HCT116 (cell line): ENCODE measurements around the gene VPS45. TPM values are rescaled to one million over a fixed set of nuclear protein-coding genes. Genes with fewer than 3 reads are reported as not detected.
A peak's percentile ranks its signal among the peaks of the same experiment; 100 is the strongest.

ENCODE experiments used
- ATAC-seq: fragments of 200-7000 bp; cut with Tn5 transposase; 2 replicates; pipeline ENCODE4 v1.9.1; 2020; ENCODE audit warnings: mild to moderate bottlenecking, moderate library complexity
- BruUV-seq: library from RNA; stranded (reverse); fragments of 400-500 nt; replicated peaks from 2 replicates; lab custom pipeline; 2021; lab: Mats Ljungman, UMichigan
- CTCF ChIA-PET: fragments of 300-600 bp; sonication (Branson Sonifier 250); formaldehyde crosslinking; loops from one replicate; lab custom pipeline; 2021; ENCODE audit warnings: antibody characterized with exemption; lab: Charles Lee
- POLR2A ChIA-PET: fragments of 300-600, 350-600 bp; sonication (Branson Sonifier 250); formaldehyde crosslinking; loops from one replicate; lab custom pipeline; 2021; ENCODE audit warnings: antibody characterized with exemption; lab: Charles Lee
- RAD21 ChIA-PET, 2 experiments: fragments of 300-600 bp; sonication (Branson Sonifier 250); formaldehyde crosslinking; loops; one replicate each; lab custom pipeline; 2023; ENCODE audit warnings: low total read pairs in 2 of 2; ENCODE audit not compliant: uncharacterized antibody in 2 of 2, unreplicated experiment in 2 of 2, low non-redundant PET in 1 of 2; lab: Charles Lee
- DNase-seq: peaks from one replicate; pipeline ENCODE4 v3.0.0-alpha.2; 2010; ENCODE audit warnings: low read depth, low spot score
- H2AFZ ChIP-seq: fragments of 200-600 bp; shearing (Covaris generic), sonication (generic); 2 replicates; pipeline ENCODE4 v1.6.1; 2017; ENCODE audit warnings: low read depth, mixed run types, mixed read lengths, antibody characterized with exemption, low read length; ENCODE audit not compliant: poor library complexity, severe bottlenecking
- H3K27ac ChIP-seq: 2 replicates; pipeline ENCODE4 v1.5.1; 2012; ENCODE audit warnings: low read depth, low read length
- H3K27me3 ChIP-seq: fragments of 200-600 bp; sonication (generic); 2 replicates; pipeline ENCODE4 v1.6.1; 2016; ENCODE audit warnings: mixed run types, low read length, mixed read lengths; ENCODE audit not compliant: insufficient read depth
- H3K36me3 ChIP-seq, 2 experiments: fragments of 200-500 bp in 1 of 2; fragments of 200-600 bp in 1 of 2; sonication (Bioruptor generic) in 1 of 2; sonication (generic) in 1 of 2; 2 replicates each; pipeline versions ENCODE4 v1.5.1 to v1.6.1; 2014 to 2016; ENCODE audit warnings: low read length in 2 of 2, inconsistent platforms in 1 of 2, mixed read lengths in 1 of 2, mixed run types in 1 of 2; ENCODE audit not compliant: insufficient read depth in 2 of 2, control insufficient read depth in 1 of 2
- H3K4me1 ChIP-seq, 2 experiments: fragments of 200-600 bp in 1 of 2; sonication (generic) in 1 of 2; 2 replicates each; pipeline versions ENCODE4 v1.5.1 to v1.6.1; 2012 to 2017; ENCODE audit warnings: low read length in 2 of 2, inconsistent platforms in 1 of 2, mild to moderate bottlenecking in 1 of 2, mixed read lengths in 1 of 2, mixed run types in 1 of 2, moderate library complexity in 1 of 2; ENCODE audit not compliant: insufficient read depth in 2 of 2, control insufficient read depth in 1 of 2
- H3K4me2 ChIP-seq: fragments of 200-600 bp; sonication (generic); 2 replicates; pipeline ENCODE4 v1.6.1; 2017; ENCODE audit warnings: mixed run types, low read length, mixed read lengths
- H3K4me3 ChIP-seq, 2 experiments: fragments of 200-600 bp in 1 of 2; sonication (generic) in 1 of 2; replicated peaks in 1 of 2; 2 replicates each; pipeline ENCODE4 v1.5.1; 2011 to 2016; ENCODE audit warnings: low read length in 2 of 2, control low read depth in 1 of 2, low read depth in 1 of 2, mild to moderate bottlenecking in 1 of 2, mixed read lengths in 1 of 2, mixed run types in 1 of 2
- H3K79me2 ChIP-seq: fragments of 200-600 bp; sonication (generic); 2 replicates; pipeline ENCODE4 v1.6.1; 2017; ENCODE audit warnings: mild to moderate bottlenecking, mixed run types, low read length, moderate library complexity, mixed read lengths; ENCODE audit not compliant: insufficient read depth
- H3K9ac ChIP-seq: fragments of 200-600 bp; sonication (generic); 2 replicates; pipeline ENCODE4 v1.6.1; 2016; ENCODE audit warnings: low read length, mixed read lengths
- H3K9me2 ChIP-seq: fragments of 200-600 bp; sonication (generic), shearing (Covaris generic); 2 replicates; pipeline ENCODE4 v1.6.1; 2017; ENCODE audit warnings: mixed run types, mild to moderate bottlenecking, moderate library complexity; ENCODE audit not compliant: insufficient read depth
- H3K9me3 ChIP-seq, 2 experiments: fragments of 200-500 bp in 1 of 2; fragments of 200-600 bp in 1 of 2; sonication (Bioruptor generic) in 1 of 2; sonication (generic) in 1 of 2; 2 replicates each; pipeline ENCODE4 v1.6.1; 2014 to 2017; ENCODE audit warnings: low read length in 2 of 2, mixed read lengths in 2 of 2, inconsistent platforms in 1 of 2, low read depth in 1 of 2, mild to moderate bottlenecking in 1 of 2, mixed run types in 1 of 2, moderate library complexity in 1 of 2; ENCODE audit not compliant: control insufficient read depth in 1 of 2, insufficient read depth in 1 of 2
- H4K20me1 ChIP-seq: fragments of 200-600 bp; sonication (generic), shearing (Covaris generic); 2 replicates; pipeline ENCODE4 v1.6.1; 2017; ENCODE audit warnings: mixed run types, mild to moderate bottlenecking, moderate library complexity; ENCODE audit not compliant: insufficient read depth
- CBX3 ChIP-seq: IDR thresholded peaks from 2 replicates; pipeline ENCODE4 v1.6.1; 2012; ENCODE audit warnings: low read depth
- CEBPB ChIP-seq: IDR thresholded peaks from 2 replicates; pipeline ENCODE4 v1.6.1; 2012; ENCODE audit warnings: low read depth
- EZH2phosphoT487 ChIP-seq: fragments of 200-600 bp; IDR thresholded peaks from 2 replicates; pipeline ENCODE4 v1.6.1; 2018; ENCODE audit warnings: antibody characterized with exemption, borderline replicate concordance
- JUND ChIP-seq: IDR thresholded peaks from 2 replicates; pipeline ENCODE4 v1.6.1; 2012
- POLR2A ChIP-seq: IDR thresholded peaks from 2 replicates; pipeline ENCODE4 v1.7.0; 2011; ENCODE audit warnings: borderline replicate concordance; ENCODE audit not compliant: insufficient read depth, insufficient read length; ENCODE audit errors: extremely low read depth
- POLR2AphosphoS5 ChIP-seq: IDR thresholded peaks from 2 replicates; pipeline ENCODE4 v1.6.1; 2011; ENCODE audit warnings: mild to moderate bottlenecking, low read depth, low read length, moderate library complexity
- SP1 ChIP-seq: IDR thresholded peaks from 2 replicates; pipeline ENCODE4 v1.6.1; 2012; ENCODE audit warnings: low read depth
- TCF7L2 ChIP-seq: IDR thresholded peaks from 2 replicates; pipeline ENCODE4 v1.7.0; 2011; ENCODE audit warnings: borderline replicate concordance, inconsistent platforms; ENCODE audit not compliant: insufficient read depth, insufficient read length; ENCODE audit errors: extremely low read depth
- ZBTB33 ChIP-seq: IDR thresholded peaks from 2 replicates; pipeline ENCODE4 v1.6.1; 2011; ENCODE audit warnings: mild to moderate bottlenecking, low read length, moderate library complexity; ENCODE audit not compliant: insufficient replicate concordance; ENCODE audit errors: extremely low read depth
- intact Hi-C: fragments of 100-400 bp; cut with micrococcal nuclease; formaldehyde crosslinking; loops from 2 replicates; pipeline ENCODE4 v1.10.0; 2022
- total RNA-seq: library from RNA; stranded (reverse); gene quantifications from one replicate; pipeline ENCODE4 v1.2.1, GENCODE V29; 2021; ENCODE audit not compliant: unreplicated experiment

The VPS45 gene
- total RNA-seq, 1 experiment from 2014 or later = 28.1 TPM

GRCh38 chr1:150065184-150065871, 2.2 kb upstream of the VPS45 start (continued):
- TF ChIP-seq TCF7L2 (no peak), JUND (peak; percentile 39; the same call in 1 of the 2 replicates), EZH2phosphoT487 (no peak)
- TF ChIP-seq, all 23 proteins: peak for 4

GRCh38 chr1:150066328-150066727, 1.2 kb upstream of the VPS45 start:
- H3K4me1 ChIP-seq = peaks cover 15 to 42% of the 10 kb centered on the region in 2 experiments
- ChIA-PET RAD21 (no interaction called here), POLR2A (interaction anchor here (3.1 kb wide), 1 partner anchor 179 kb away, joined by 19 read pairs; a partner anchor contains a TSS), CTCF (no interaction called here)
- no TSS peak for BruUV-seq
- H4K20me1 ChIP-seq = no peaks in the 10 kb centered on the region
- no peak for TF ChIP-seq SP1
- TF ChIP-seq POLR2AphosphoS5 = no peak
- no peak for TF ChIP-seq JUND
- TF ChIP-seq CEBPB = no peak
- TF ChIP-seq TCF7L2 = no peak
- no peak for TF ChIP-seq ZBTB33
- no peak for TF ChIP-seq POLR2A
- no peak for TF ChIP-seq CBX3
- H3K9me2 ChIP-seq = no peaks in the 10 kb centered on the region
- peak overlapping the region; percentile 94; the same call in 1 of the 2 replicates for H3K27ac ChIP-seq
- H3K4me2 ChIP-seq = peak overlapping the region; percentile 81
- H3K36me3 ChIP-seq = peaks cover 0 to 6% of the 10 kb centered on the region in 2 experiments; a peak in 2 of 4 replicates
- peak overlapping the region; percentile 78 to 83 for H3K4me3 ChIP-seq
- H2AFZ ChIP-seq = peak overlapping the region; percentile 47
- H3K9me3 ChIP-seq = no peaks in the 10 kb centered on the region
- no peaks in the 10 kb centered on the region for H3K27me3 ChIP-seq
- H3K9ac ChIP-seq = peak overlapping the region; percentile 87
- peaks cover 24% of the 10 kb centered on the region for H3K79me2 ChIP-seq
- no peak for DNase-seq
- intact Hi-C loops = loop anchor here (2.0 kb wide), 1 partner anchor 56 kb away; the partner anchor contains the start of gene OTUD7B
- ATAC-seq = no peak
